T-helper 1 cell treated with Interleukin-12 subunit alpha and Interleukin-12 subunit beta and Interleukin-4 antibody, amounts not matched to agents 30 μg/mL and 1 μg/mL, for 36 hours (primary cell): ENCODE data around the gene PIK3R1.
A peak's percentile ranks its signal among the peaks of the same experiment; 100 is the strongest.
"Not testable (repeated sequence)": the region's sequence is repeated elsewhere in the genome, so short reads cannot be mapped to it uniquely, and the experiment has no call there.

ENCODE experiments used
- H3K27ac Mint-ChIP-seq: one replicate; pipeline ENCODE4 v1.8.0; 2021; ENCODE audit warnings: mild to moderate bottlenecking, mixed read lengths
- H3K27me3 Mint-ChIP-seq: one replicate; pipeline ENCODE4 v1.8.0; 2021; ENCODE audit warnings: low read depth, mixed read lengths
- H3K36me3 Mint-ChIP-seq: one replicate; pipeline ENCODE4 v1.8.0; 2021; ENCODE audit warnings: low read depth, mixed read lengths
- H3K4me1 Mint-ChIP-seq: one replicate; pipeline ENCODE4 v1.8.0; 2021; ENCODE audit warnings: low read depth, mixed read lengths
- H3K4me3 Mint-ChIP-seq: one replicate; pipeline ENCODE4 v1.8.0; 2021; ENCODE audit warnings: mild to moderate bottlenecking, moderate library complexity, mixed read lengths
- H3K9me3 Mint-ChIP-seq: one replicate; pipeline ENCODE4 v1.8.0; 2021; ENCODE audit warnings: mixed read lengths

PIK3R1 gene

GRCh38 chr5:68187268-68188055 is 28.1 kb upstream of the PIK3R1 start:
- no peak overlapping the region for H3K27ac Mint-ChIP-seq
- no peak overlapping the region for H3K4me3 Mint-ChIP-seq
- no peaks in the 10 kb centered on the region for H3K4me1 Mint-ChIP-seq
- no peaks in the 10 kb centered on the region for H3K9me3 Mint-ChIP-seq
- no peaks in the 10 kb centered on the region for H3K27me3 Mint-ChIP-seq
- no peaks in the 10 kb centered on the region for H3K36me3 Mint-ChIP-seq

DNA sequence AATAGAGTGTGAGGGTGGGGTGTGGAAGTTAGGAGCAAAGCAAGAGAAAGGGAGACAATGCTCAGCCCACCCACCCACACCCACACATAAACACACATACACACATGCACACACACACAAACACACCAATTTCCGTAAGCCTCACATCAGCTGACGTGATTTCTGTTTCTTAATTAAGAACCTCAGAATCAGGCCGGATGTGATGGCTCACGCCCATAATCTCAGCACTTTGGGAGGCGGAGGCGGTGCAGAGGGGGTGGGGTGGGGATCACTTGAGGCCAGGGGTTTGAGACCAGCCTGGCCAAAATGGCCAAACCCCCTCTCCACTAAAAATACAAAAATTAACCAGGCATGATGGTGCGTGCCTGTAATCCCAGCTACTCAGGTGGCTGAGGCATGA is 26.4 kb upstream of the PIK3R1 start:
- H3K4me3 Mint-ChIP-seq, result no peak overlapping the region
- no peaks in the 10 kb centered on the region for H3K36me3 Mint-ChIP-seq
- H3K9me3 Mint-ChIP-seq, result no peaks in the 10 kb centered on the region
- no peaks in the 10 kb centered on the region for H3K4me1 Mint-ChIP-seq
- H3K27me3 Mint-ChIP-seq, result no peaks in the 10 kb centered on the region
- no peak overlapping the region for H3K27ac Mint-ChIP-seq

DNA sequence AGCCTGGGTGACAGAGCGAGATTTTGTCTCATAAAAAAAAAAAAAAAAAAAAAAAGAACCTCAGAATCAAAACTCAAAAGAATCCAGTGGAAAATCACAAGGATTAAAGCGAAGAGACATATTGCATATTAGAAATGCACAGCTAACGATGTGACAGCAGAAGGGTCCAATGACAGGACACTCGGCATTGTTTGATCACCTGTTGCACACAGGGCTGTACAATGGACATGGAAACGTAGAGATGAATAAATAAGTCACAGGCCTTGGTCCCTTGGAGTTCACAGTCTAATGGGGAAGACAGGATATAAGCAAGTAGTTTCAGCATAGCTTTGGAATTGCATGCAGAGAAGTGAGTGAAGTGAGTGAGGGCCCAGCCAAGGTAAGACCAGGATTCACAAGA is 25.9 kb upstream of the PIK3R1 start:
- Mint-ChIP-seq H3K27ac (no peak overlapping the region), H3K9me3 (no peaks in the 10 kb centered on the region)

DNA sequence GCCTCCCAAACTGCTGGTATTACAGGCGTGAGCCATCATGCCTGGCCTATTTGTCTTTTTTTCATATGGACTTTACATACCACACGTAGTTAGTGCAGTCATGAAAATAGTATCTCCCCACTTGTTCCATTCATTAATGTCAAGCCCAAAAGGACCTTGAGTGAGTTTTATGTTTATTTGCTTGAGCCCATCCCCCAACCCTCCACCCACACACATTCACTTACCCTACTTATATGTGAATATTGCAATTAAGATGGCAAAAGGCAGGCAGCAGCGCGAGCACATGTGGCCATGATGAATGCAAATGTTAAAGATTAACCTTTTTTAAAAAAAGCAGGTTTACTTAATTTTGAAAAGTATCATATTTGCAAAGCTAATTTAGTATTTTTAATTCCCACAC is 24.9 kb upstream of the PIK3R1 start:
- no peak overlapping the region for H3K27ac Mint-ChIP-seq
- H3K4me3 Mint-ChIP-seq, result no peak overlapping the region
- H3K36me3 Mint-ChIP-seq, result no peaks in the 10 kb centered on the region
- peaks cover 5% of the 10 kb centered on the region for H3K27me3 Mint-ChIP-seq
- no peaks in the 10 kb centered on the region for H3K9me3 Mint-ChIP-seq
- H3K4me1 Mint-ChIP-seq, result no peaks in the 10 kb centered on the region

More for the DNA sequence above, 25.9 kb upstream of the PIK3R1 start:
- no peaks in the 10 kb centered on the region for H3K4me1 Mint-ChIP-seq
- no peaks in the 10 kb centered on the region for H3K27me3 Mint-ChIP-seq
- no peaks in the 10 kb centered on the region for H3K36me3 Mint-ChIP-seq
- H3K4me3 Mint-ChIP-seq, result no peak overlapping the region

DNA sequence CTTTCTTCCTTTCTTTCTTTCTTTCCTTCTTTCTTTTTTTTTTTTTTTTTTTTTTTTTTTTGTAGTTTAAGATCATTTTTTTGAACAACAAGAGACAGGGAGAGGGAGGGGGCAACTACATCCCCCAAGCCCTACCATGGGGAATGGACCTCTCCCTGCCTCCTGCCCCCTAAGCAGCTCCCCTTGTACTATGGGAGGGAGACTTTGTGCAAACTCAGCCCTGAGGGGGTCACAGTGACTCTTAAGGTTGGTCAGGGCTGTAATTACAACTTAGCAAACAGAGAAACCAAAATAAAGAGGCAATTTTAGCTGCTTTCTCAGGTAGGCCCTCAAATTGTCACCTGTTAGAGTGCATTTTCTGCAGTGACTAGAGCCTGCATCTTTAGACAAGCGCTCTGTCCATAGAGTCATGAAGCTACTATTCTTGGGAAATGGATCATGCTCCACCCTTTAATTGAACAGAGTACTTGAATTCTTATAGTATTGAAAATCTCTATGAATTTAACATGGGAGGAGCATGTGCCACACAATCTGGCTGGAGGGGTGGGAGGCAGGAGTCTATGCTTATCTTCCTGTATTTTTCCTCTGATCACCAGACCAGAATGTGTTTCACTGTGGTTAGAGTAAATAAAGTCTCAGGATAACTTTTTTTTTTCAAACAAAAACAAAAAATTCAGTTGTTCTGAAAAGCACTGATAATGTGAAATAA is 24.3 kb upstream of the PIK3R1 start:
- no peaks in the 10 kb centered on the region for H3K4me1 Mint-ChIP-seq
- no peak overlapping the region for H3K4me3 Mint-ChIP-seq
- H3K27me3 Mint-ChIP-seq, result peaks cover 6% of the 10 kb centered on the region
- H3K36me3 Mint-ChIP-seq, result no peaks in the 10 kb centered on the region
- no peak overlapping the region for H3K27ac Mint-ChIP-seq
- no peaks in the 10 kb centered on the region for H3K9me3 Mint-ChIP-seq

GRCh38 chr5:68192679-68193060 is 22.9 kb upstream of the PIK3R1 start:
- no peak overlapping the region for H3K4me3 Mint-ChIP-seq
- H3K27ac Mint-ChIP-seq, result no peak overlapping the region
- H3K9me3 Mint-ChIP-seq, result no peaks in the 10 kb centered on the region
- peaks cover 6% of the 10 kb centered on the region for H3K27me3 Mint-ChIP-seq
- H3K36me3 Mint-ChIP-seq, result no peaks in the 10 kb centered on the region
- no peaks in the 10 kb centered on the region for H3K4me1 Mint-ChIP-seq

GRCh38 chr5:68193481-68194036 is 22.0 kb upstream of the PIK3R1 start:
- peaks cover 6% of the 10 kb centered on the region for H3K27me3 Mint-ChIP-seq
- H3K9me3 Mint-ChIP-seq, result no peaks in the 10 kb centered on the region
- H3K4me3 Mint-ChIP-seq, result no peak overlapping the region
- H3K4me1 Mint-ChIP-seq, result no peaks in the 10 kb centered on the region
- H3K27ac Mint-ChIP-seq, result no peak overlapping the region
- H3K36me3 Mint-ChIP-seq, result no peaks in the 10 kb centered on the region

GRCh38 chr5:68194386-68194785 is 21.2 kb upstream of the PIK3R1 start:
- Mint-ChIP-seq H3K27ac (no peak overlapping the region), H3K9me3 (no peaks in the 10 kb centered on the region), H3K4me1 (no peaks in the 10 kb centered on the region), H3K4me3 (no peak overlapping the region), H3K36me3 (no peaks in the 10 kb centered on the region), H3K27me3 (peaks cover 6% of the 10 kb centered on the region)

DNA sequence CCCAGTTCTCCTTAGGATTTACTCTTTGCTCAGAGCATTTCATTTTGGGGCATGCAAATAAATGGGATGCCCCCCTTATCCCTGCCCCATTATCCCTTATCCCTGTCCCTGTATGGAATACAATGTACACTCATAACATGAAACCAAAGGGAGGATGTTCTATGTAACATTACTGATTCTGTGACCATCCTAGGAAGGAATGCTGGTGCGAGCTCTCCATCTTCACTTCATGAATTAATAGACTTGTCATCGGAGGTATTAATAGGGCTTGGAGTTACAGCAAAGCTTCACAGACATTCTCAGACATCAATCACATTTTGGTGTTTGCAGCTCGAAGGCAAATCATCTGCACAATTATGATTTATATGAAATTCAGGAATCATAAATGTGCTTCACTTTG is 20.4 kb upstream of the PIK3R1 start:
- H3K4me1 Mint-ChIP-seq, result no peaks in the 10 kb centered on the region

DNA sequence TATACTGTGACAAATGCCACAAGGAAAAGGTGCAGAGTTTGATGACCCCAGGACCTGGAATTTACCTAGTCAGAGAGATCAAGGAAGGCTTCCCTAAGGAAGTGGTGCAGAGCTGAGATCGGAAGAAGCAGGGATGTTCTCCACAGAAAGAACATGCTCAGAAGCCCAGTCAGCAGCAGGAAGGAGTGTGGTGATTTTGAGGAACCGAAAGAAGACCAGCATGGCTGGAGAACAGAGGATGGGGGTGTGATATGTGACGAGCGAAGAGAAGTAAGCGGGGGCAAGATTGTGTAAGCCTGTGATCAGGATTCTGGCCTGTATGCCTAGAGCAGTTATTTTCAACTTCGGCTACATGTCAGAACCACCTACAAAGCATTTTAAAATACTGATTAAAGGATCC is 18.7 kb upstream of the PIK3R1 start:
- H3K4me1 Mint-ChIP-seq, result no peaks in the 10 kb centered on the region
- peaks cover 6% of the 10 kb centered on the region for H3K27me3 Mint-ChIP-seq
- H3K4me3 Mint-ChIP-seq, result no peak overlapping the region
- no peaks in the 10 kb centered on the region for H3K36me3 Mint-ChIP-seq
- H3K9me3 Mint-ChIP-seq, result no peaks in the 10 kb centered on the region
- no peak overlapping the region for H3K27ac Mint-ChIP-seq

More for the DNA sequence above, 20.4 kb upstream of the PIK3R1 start:
- Mint-ChIP-seq H3K27ac (no peak overlapping the region), H3K27me3 (peaks cover 6% of the 10 kb centered on the region), H3K9me3 (no peaks in the 10 kb centered on the region), H3K36me3 (no peaks in the 10 kb centered on the region), H3K4me3 (no peak overlapping the region)

- Mint-ChIP-seq H3K36me3 (no peaks in the 10 kb centered on the region), H3K27me3 (peaks cover 17% of the 10 kb centered on the region), H3K4me1 (no peaks in the 10 kb centered on the region), H3K4me3 (no peak overlapping the region), H3K9me3 (no peaks in the 10 kb centered on the region), H3K27ac (no peak overlapping the region)
Measured at GRCh38 chr5:68200288-68200687, 15.3 kb upstream of the PIK3R1 start.

- peaks cover 26% of the 10 kb centered on the region for H3K9me3 Mint-ChIP-seq
- H3K27ac Mint-ChIP-seq, H3K4me3 Mint-ChIP-seq, H3K27me3 Mint-ChIP-seq, H3K36me3 Mint-ChIP-seq, H3K4me1 Mint-ChIP-seq: not testable (repeated sequence)
Measured at GRCh38 chr5:68210654-68211053, 4.9 kb upstream of the PIK3R1 start.

GRCh38 chr5:68214482-68215207 is 911 bp upstream of the PIK3R1 start:
- peak overlapping the region; percentile 92 for H3K27ac Mint-ChIP-seq
- H3K4me1 Mint-ChIP-seq, result peaks cover 32% of the 10 kb centered on the region
- peaks cover 25% of the 10 kb centered on the region for H3K9me3 Mint-ChIP-seq
- peaks cover 4% of the 10 kb centered on the region for H3K27me3 Mint-ChIP-seq
- H3K36me3 Mint-ChIP-seq, result peaks cover 17% of the 10 kb centered on the region
- peak overlapping the region; percentile 91 for H3K4me3 Mint-ChIP-seq

GRCh38 chr5:68215898-68216244 is 315 bp downstream of the PIK3R1 start:
- Mint-ChIP-seq H3K9me3 (peaks cover 13% of the 10 kb centered on the region), H3K4me3 (peak overlapping the region; percentile 94), H3K4me1 (peaks cover 37% of the 10 kb centered on the region), H3K27me3 (peaks cover 4% of the 10 kb centered on the region), H3K36me3 (peaks cover 18% of the 10 kb centered on the region), H3K27ac (peak overlapping the region; percentile 84)
